Panc1 (cell line): ENCODE data around the gene DPEP3. TPM values are rescaled to one million over a fixed set of nuclear protein-coding genes. Genes with fewer than 3 reads are reported as not detected.

Experiments used
- ATAC-seq: fragments of 200-7000 bp; cut with Tn5 transposase; 2 replicates; pipeline ENCODE4 v1.9.1; 2020; ENCODE audit warnings: mild to moderate bottlenecking, moderate library complexity
- BruUV-seq: library from RNA; stranded (reverse); fragments of 400-500 nt; replicated peaks from 2 replicates; lab custom pipeline; 2021; lab: Mats Ljungman, UMichigan
- CTCF ChIA-PET: fragments of 300-600 bp; sonication (Branson Sonifier 250); formaldehyde crosslinking; loops from one replicate; lab custom pipeline; 2022; ENCODE audit warnings: antibody characterized with exemption; lab: Charles Lee
- POLR2A ChIA-PET: fragments of 300-600 bp; sonication (Branson Sonifier 250); formaldehyde crosslinking; loops from one replicate; lab custom pipeline; 2022; ENCODE audit warnings: antibody characterized with exemption; lab: Charles Lee
- DNase-seq: peaks from one replicate; pipeline ENCODE4 v3.0.0-alpha.2; 2010; ENCODE audit warnings: low read depth, low spot score
- H3K27ac ChIP-seq: 2 replicates; pipeline ENCODE4 v1.5.1; 2011; ENCODE audit warnings: mild to moderate bottlenecking, low read length, inconsistent platforms
- H3K27me3 ChIP-seq: fragments of 200-500 bp; sonication (Bioruptor generic); 2 replicates; pipeline ENCODE4 v1.6.0; 2014; ENCODE audit warnings: low read length, inconsistent platforms; ENCODE audit not compliant: control insufficient read depth, insufficient read depth
- H3K36me3 ChIP-seq: fragments of 200-500 bp; sonication (Bioruptor generic); 2 replicates; pipeline ENCODE4 v1.5.1; 2014; ENCODE audit warnings: inconsistent platforms, mild to moderate bottlenecking, low read length, moderate library complexity; ENCODE audit not compliant: control insufficient read depth, insufficient read depth
- H3K4me1 ChIP-seq: 2 replicates; pipeline ENCODE4 v1.5.1; 2011; ENCODE audit warnings: inconsistent platforms, mild to moderate bottlenecking, low read length, moderate library complexity; ENCODE audit not compliant: control insufficient read depth, insufficient read depth
- H3K4me3 ChIP-seq, 2 experiments: 2 replicates each; pipeline ENCODE4 v1.5.1; 2011 to 2012; ENCODE audit warnings: low read depth in 2 of 2, low read length in 2 of 2, mild to moderate bottlenecking in 2 of 2, inconsistent platforms in 1 of 2, moderate library complexity in 1 of 2
- H3K9me3 ChIP-seq: fragments of 200-500 bp; sonication (Bioruptor generic); 2 replicates; pipeline ENCODE4 v1.5.1; 2014; ENCODE audit warnings: low read depth, mild to moderate bottlenecking, inconsistent platforms, low read length, moderate library complexity; ENCODE audit not compliant: control insufficient read depth, insufficient read depth
- POLR2AphosphoS5 ChIP-seq: IDR thresholded peaks from 2 replicates; pipeline ENCODE4 v1.6.1; 2012; ENCODE audit warnings: mild to moderate bottlenecking, low read depth, low read length, moderate library complexity
- SIN3A ChIP-seq: IDR thresholded peaks from 2 replicates; pipeline ENCODE4 v1.6.1; 2012; ENCODE audit warnings: low read depth, mild to moderate bottlenecking, low read length, moderate library complexity, borderline replicate concordance; ENCODE audit not compliant: insufficient read depth
- TCF7L2 ChIP-seq: IDR thresholded peaks from 2 replicates; pipeline ENCODE4 v1.6.1; 2011; ENCODE audit warnings: mild to moderate bottlenecking, low read depth, low read length, inconsistent platforms
- in situ Hi-C: cut with HindIII; loops from 2 replicates; pipeline ENCODE4 v1.10.0; 2016; ENCODE audit warnings: low sequenced_read_pairs, low pct_unique_long_range_greater_than_20kb
- intact Hi-C: fragments of 100-400 bp; cut with micrococcal nuclease; formaldehyde crosslinking; loops from one replicate; pipeline ENCODE4 v1.10.0; 2022; ENCODE audit not compliant: unreplicated experiment
- total RNA-seq: library from RNA; stranded (reverse); gene quantifications from one replicate; pipeline ENCODE4 v1.2.1, GENCODE V29; 2021; ENCODE audit not compliant: unreplicated experiment
- TF ChIP-seq, protein P1 (sequence below): fragments of 450-650 bp; IDR thresholded peaks from 2 replicates; pipeline ENCODE4 v1.5.1; 2017; ENCODE audit warnings: mild to moderate bottlenecking
- TF ChIP-seq, protein P2 (sequence below), 2 experiments: IDR thresholded peaks; 2 replicates each; pipeline ENCODE4 v1.6.1; 2011 to 2012; ENCODE audit warnings: low read depth in 2 of 2, control low read depth in 1 of 2, low read length in 1 of 2, mild to moderate bottlenecking in 1 of 2, moderate library complexity in 1 of 2; ENCODE audit not compliant: insufficient read depth in 1 of 2

Gene DPEP3
- total RNA-seq, 1 experiment from 2014 or later, result not detected

DNA sequence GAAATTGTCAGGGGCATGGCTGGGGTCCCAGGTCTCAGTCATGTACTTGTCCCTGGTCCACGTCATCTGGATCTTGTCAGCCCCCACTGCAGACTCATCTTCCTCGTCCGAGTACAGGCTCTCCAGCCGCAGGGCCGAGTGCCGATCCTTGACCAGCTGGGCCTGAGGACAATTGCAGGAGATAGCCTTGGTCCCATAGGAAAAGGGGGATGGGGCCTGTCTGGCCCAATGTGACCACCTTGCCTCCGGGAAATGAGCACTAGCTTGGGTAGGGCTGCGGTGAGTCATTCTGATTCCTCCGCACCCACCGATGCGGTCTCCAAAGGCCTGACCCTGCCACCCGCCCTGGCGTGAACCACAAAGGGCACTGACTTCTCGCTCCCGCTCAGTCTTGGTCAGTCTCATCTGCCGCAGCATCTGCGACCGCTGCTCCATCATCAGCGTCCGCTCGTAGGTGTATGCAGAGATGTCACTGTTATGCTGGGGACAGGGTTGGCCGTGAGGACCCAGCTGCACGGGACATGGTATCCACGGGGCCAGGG lies 34.8 kb downstream of the DPEP3 start:
- Histone ChIP-seq H3K27me3 (no peaks in the 10 kb centered on the region), H3K4me3 (no peak overlapping the region), H3K27ac (no peak overlapping the region), H3K9me3 (no peaks in the 10 kb centered on the region), H3K4me1 (no peaks in the 10 kb centered on the region; the same call in 1 of the 2 replicates), H3K36me3 (no peaks in the 10 kb centered on the region)
- ChIA-PET CTCF (no interaction called here), POLR2A (interaction anchor here (0.6 kb wide), 1 partner anchor 272 kb away, joined by 10 read pairs; no protein-coding TSS in a partner anchor)
- no peak for ATAC-seq
- TSS peak; percentile 44 for BruUV-seq
- TF ChIP-seq TCF7L2 (no peak), SIN3A (no peak), POLR2AphosphoS5 (no peak)
- TF ChIP-seq, protein P1, sequence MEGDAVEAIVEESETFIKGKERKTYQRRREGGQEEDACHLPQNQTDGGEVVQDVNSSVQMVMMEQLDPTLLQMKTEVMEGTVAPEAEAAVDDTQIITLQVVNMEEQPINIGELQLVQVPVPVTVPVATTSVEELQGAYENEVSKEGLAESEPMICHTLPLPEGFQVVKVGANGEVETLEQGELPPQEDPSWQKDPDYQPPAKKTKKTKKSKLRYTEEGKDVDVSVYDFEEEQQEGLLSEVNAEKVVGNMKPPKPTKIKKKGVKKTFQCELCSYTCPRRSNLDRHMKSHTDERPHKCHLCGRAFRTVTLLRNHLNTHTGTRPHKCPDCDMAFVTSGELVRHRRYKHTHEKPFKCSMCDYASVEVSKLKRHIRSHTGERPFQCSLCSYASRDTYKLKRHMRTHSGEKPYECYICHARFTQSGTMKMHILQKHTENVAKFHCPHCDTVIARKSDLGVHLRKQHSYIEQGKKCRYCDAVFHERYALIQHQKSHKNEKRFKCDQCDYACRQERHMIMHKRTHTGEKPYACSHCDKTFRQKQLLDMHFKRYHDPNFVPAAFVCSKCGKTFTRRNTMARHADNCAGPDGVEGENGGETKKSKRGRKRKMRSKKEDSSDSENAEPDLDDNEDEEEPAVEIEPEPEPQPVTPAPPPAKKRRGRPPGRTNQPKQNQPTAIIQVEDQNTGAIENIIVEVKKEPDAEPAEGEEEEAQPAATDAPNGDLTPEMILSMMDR, result no peak
- TF ChIP-seq, protein P2, sequence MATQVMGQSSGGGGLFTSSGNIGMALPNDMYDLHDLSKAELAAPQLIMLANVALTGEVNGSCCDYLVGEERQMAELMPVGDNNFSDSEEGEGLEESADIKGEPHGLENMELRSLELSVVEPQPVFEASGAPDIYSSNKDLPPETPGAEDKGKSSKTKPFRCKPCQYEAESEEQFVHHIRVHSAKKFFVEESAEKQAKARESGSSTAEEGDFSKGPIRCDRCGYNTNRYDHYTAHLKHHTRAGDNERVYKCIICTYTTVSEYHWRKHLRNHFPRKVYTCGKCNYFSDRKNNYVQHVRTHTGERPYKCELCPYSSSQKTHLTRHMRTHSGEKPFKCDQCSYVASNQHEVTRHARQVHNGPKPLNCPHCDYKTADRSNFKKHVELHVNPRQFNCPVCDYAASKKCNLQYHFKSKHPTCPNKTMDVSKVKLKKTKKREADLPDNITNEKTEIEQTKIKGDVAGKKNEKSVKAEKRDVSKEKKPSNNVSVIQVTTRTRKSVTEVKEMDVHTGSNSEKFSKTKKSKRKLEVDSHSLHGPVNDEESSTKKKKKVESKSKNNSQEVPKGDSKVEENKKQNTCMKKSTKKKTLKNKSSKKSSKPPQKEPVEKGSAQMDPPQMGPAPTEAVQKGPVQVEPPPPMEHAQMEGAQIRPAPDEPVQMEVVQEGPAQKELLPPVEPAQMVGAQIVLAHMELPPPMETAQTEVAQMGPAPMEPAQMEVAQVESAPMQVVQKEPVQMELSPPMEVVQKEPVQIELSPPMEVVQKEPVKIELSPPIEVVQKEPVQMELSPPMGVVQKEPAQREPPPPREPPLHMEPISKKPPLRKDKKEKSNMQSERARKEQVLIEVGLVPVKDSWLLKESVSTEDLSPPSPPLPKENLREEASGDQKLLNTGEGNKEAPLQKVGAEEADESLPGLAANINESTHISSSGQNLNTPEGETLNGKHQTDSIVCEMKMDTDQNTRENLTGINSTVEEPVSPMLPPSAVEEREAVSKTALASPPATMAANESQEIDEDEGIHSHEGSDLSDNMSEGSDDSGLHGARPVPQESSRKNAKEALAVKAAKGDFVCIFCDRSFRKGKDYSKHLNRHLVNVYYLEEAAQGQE (IDR thresholded peaks at IDR 0.05; ENCODE audit: insufficient read depth in 1 of 2, low read depth in 2 of 2, low read length in 1 of 2), result no peak
- in situ Hi-C loops (no loop called here), intact Hi-C loops (no loop called here)
- no peak for DNase-seq

DNA sequence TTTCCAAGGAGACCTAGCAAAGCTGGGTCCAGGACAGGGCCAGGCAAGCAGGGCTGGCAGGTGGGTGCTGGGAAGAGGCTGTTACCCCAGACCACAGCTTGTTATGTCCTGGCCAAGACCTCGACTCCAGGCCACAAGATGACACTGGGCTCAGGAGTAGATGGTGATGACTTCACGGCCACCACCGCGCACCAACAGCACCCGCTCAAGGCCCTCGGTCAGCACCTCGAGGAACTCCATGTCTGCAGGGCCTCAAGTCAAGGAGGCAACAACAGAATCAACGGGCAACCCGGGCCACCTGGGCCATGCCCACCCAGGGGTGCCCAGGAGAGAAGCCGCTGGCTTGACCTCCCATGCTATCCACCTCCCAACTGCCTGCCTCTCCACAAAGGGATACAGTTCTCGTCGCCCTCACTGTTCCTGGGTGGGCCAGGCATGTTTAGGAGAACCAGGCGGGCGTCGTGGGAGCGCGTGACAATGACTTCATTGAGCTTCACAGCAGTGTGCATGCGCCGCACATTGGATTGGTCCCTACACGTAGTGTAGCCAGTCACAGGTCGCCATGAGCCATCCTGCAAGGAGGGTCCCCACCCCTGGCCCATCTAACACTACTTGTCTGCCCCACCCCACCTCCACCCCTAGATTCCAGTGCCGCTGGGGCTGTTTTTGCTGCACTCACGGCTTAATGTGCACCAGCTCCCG lies 35.5 kb downstream of the DPEP3 start:
- in situ Hi-C loops (no loop called here), intact Hi-C loops (no loop called here)
- no peak for ATAC-seq
- Histone ChIP-seq H3K9me3 (no peaks in the 10 kb centered on the region), H3K27ac (no peak overlapping the region), H3K4me3 (no peak overlapping the region), H3K4me1 (no peaks in the 10 kb centered on the region; the same call in 1 of the 2 replicates), H3K36me3 (no peaks in the 10 kb centered on the region), H3K27me3 (no peaks in the 10 kb centered on the region)
- BruUV-seq, result no TSS peak
- POLR2A ChIA-PET, result interaction anchor here (0.6 kb wide), 1 partner anchor 273 kb away, joined by 10 read pairs; no protein-coding TSS in a partner anchor
- CTCF ChIA-PET, result no interaction called here
- TF ChIP-seq SIN3A (no peak), TCF7L2 (no peak), POLR2AphosphoS5 (no peak)
- TF ChIP-seq, protein P2 (IDR thresholded peaks at IDR 0.05; ENCODE audit: insufficient read depth in 1 of 2, low read depth in 2 of 2, low read length in 1 of 2), result no peak
- TF ChIP-seq, protein P1, result no peak
- no peak for DNase-seq
